HG02623 (cell line): ENCODE data around the gene UBE2F.

Experiments
- ATAC-seq: cut with Tn5 transposase; IDR thresholded peaks from one replicate; pipeline ENCODE4 v1.9.1; 2021; ENCODE audit warnings: moderate library complexity; ENCODE audit not compliant: unreplicated experiment

Gene UBE2F

DNA sequence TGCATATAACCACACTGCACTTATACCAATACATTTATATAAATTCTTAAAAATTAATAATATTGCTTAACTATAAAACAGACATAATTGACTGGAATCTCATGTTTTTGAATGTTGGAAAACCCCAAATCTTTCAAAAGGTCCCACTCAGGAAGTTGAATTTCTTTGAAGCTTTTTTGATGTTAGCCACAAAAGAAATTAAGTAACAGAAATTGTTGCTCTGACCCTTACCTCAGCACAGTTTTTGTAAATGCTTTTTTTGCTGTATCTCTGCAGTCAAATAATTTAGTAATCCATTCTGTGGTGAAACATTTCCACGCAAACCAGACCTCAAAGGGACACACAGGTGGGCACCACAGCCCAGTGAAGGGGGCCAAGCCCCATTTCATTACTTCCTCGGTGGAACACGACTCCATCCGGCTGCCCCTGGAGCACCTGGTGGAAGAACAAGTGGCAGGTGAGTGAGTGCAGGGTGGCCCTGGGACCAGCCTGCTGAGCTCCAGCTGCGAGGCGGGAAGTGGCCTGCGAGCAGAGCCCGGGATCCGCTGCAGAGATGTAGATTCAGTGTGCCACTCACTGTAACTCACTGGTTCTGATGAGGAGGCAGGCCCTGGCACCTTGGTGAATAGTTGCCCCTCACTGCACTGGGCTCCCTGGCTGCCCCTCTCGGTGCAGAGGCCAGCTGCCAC lies 102.4 kb downstream of the UBE2F start:
- ATAC-seq: no peak

DNA sequence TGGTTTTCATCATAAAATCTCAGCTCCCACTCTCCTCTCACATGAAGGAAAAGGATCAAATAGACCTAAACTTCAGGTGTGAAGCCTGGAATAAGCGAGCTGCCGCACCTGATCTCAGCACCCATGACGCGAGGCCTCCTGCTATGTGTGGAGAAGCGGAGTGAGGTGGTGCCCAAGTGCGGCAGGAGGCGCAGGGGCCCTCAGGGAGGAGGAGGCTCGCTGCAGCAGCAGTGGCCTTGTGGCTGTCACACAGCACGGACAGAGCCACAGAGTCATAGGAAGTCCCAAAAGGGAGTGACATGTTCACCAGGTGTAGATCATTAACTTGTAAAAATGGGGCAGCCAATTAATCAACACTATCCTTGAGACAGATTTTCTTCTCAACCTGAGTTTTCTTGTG lies 103.1 kb downstream of the UBE2F start:
- ATAC-seq: no peak

DNA sequence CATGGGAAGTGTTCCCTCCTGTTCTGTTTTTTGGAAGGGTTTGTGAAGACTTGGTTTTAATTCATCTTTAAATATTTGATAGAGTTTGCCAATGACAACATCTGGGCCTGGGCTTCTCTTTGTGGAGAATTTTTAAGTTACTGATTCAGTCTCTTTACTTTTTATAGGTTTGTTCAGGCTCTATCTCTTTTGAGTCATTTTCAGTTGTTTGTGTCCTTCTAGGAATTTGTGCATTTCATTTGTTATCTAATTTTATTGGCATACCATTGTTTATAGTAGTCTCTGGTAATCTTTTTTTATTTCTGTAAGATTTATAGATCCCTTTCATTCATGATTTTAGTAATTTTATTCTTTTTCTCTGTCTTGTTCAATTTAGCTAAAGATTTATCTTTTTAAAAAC lies 108.6 kb downstream of the UBE2F start:
- no peak for ATAC-seq

GRCh38 chr2:238077292-238077691 lies 110.5 kb downstream of the UBE2F start:
- no peak for ATAC-seq

GRCh38 chr2:238079874-238080327 lies 113.1 kb downstream of the UBE2F start:
- no peak for ATAC-seq

GRCh38 chr2:238080518-238080917 lies 113.7 kb downstream of the UBE2F start:
- no peak for ATAC-seq

DNA sequence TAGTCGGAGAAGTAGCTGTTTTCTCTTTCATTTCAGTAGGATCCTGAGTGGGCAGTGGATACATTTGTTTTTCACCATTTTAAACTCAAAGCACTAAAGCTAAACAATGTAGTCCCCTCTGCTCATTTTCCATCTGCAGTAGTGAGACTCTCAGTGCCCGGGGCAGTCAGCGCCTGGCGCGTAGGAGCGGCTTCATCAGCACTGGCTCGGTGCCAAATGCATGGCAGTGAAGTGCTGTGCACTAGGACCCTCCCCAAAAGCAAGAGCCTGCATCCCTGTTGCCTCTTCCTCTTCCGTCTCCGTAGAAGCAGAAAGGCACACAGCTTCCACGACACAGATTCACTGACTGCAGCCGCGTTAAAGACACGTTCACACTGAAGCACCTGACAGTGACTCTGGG lies 114.3 kb downstream of the UBE2F start:
- no peak for ATAC-seq

GRCh38 chr2:238081561-238081960 lies 114.7 kb downstream of the UBE2F start:
- ATAC-seq: no peak

GRCh38 chr2:238082151-238082550 lies 115.3 kb downstream of the UBE2F start:
- no peak for ATAC-seq

- ATAC-seq: no peak
These were observed 116.0 kb downstream of the UBE2F start for GRCh38 chr2:238082827-238083226.

DNA sequence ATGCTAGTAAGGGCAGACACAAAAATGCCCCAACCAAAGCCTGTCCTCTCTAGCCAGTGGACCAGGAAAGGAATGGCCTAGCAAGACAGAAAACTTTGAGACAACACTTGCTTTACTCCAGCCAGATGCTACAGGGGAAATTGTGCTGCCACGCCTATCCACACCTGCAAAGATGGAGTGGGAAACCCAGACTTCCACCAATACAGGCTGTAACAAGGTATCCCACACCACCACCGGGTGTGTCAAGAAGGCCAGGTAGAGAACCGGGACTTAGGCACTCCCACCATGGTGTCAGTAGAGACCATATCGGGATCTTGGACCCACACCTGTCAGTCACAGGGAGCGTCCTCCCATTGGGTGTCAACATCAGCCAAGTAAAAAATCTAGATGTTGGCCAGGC lies 117.1 kb downstream of the UBE2F start:
- no peak for ATAC-seq

DNA sequence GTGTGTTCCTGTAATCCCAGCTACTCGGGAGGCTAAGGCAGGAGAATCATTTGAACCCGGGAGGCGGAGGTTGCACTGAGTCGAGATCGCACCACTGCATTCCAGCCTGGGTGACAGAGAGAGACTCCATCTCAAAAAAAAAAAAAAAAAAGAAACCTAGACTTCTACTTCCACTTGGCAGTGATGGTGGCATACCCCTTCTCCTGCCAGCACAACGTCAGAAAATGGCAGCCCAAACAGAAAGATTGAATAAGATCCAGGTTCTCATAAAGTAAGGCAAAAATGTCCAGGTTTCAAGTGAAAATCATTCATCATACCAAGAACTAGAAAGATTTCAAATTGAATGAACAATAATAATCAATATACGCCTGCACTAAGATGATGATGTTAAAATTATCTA lies 117.9 kb downstream of the UBE2F start:
- no peak for ATAC-seq

GRCh38 chr2:238085899-238086298 lies 119.1 kb downstream of the UBE2F start:
- ATAC-seq: no peak

- no peak for ATAC-seq
These were observed 120.4 kb downstream of the UBE2F start for GRCh38 chr2:238087211-238087610.

DNA sequence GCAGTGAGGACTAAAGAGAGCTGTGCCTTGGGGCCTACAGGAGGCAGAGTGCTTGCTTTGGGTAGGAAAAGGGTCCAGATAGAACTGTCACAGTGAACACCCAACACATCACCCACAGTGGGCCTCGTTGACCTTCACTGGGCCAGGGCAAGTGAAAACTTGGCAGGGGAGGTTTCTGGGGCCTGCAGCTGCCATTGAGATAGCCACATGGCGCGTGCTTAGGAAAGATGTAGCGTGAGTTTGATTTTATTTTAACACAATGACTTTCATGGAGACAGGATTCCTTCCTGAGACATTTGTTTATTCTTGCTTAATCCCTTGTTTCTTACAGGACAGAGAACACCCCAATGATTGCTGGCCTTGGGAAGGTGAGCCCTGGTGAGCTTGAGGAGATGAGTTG lies 124.1 kb downstream of the UBE2F start:
- no peak for ATAC-seq

DNA sequence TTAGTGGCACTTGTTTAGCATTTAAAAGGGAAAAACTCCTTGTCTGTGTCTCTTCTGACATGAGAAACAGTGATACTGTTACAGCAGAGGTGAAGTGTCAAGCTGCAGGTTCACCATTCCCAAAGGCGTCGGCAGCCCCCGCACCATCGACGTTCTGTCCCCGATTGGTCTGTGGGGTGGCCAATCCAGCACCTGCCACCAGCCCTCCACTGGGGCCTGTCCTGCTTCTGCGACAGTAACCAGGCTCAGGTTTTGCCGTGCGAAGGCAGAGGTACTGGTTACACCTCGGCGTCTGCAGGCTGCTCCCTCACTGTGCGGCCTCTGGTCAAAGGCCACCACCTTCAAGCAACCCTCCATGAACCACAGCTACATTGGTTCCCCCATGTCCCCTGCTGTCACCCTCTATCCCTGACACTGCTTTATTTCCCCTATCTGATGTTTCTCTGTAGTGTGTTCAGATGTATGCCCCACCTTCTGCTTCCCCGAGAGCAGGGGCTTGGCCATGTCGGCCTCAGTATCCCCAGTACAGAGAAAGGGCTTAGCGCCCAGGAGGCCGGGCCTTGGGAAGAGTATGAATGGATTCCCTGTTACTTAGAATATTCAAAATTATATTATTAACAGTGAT lies 124.7 kb downstream of the UBE2F start:
- no peak for ATAC-seq
